HG02678 (cell line): ENCODE results near the gene UBALD1.

Source experiments
- ATAC-seq: cut with Tn5 transposase; IDR thresholded peaks from one replicate; pipeline ENCODE4 v1.9.1; 2021; ENCODE audit warnings: mild to moderate bottlenecking, moderate library complexity; ENCODE audit not compliant: unreplicated experiment

UBALD1 gene

DNA sequence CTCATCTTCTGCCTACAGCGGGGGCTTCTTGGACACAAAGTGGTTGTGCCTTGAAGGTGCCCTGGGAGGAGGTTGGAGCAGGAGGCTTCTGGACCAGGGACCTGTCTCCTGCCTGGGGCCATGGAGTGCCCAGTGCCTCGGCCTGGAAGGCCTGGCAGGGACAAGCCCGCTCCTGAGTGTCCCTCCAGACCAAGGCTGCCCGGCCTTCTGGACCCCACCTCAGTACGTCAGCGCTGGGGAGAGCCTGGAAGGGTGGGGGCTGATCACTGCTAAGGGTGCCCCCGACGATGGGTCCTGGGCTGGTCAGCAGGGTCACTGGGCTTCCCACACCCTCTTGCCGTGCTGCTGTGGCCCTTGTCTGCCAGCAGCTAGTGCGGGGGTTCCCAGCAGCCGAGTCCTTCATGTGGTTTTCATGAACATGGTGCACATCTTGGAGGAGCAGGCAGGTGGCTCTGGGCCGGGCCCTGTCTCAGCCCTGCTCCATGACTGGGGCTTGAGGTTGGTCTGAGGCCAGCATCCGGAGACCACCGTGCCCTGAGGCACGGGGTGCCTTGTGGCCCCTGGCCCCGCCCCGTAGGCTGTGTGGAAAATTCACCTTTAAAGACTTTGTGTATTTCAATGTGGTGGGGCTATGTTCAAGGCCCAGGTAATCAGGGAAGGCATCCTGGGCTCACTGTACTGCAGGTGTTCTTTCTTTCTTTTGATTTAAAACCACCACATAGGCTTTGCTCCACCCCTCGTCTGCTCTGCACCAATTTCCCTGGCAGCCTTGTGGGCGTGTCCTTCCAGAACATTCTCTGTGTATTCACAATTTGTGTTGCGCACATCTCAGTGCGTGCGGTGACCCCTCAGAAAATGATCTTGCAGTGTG is 32.3 kb upstream of the UBALD1 start:
- no peak for ATAC-seq

- ATAC-seq: no peak
Measured at GRCh38 chr16:4641895-4642294, 27.2 kb upstream of the UBALD1 start.

GRCh38 chr16:4641306-4641687 is 26.6 kb upstream of the UBALD1 start:
- no peak for ATAC-seq

DNA sequence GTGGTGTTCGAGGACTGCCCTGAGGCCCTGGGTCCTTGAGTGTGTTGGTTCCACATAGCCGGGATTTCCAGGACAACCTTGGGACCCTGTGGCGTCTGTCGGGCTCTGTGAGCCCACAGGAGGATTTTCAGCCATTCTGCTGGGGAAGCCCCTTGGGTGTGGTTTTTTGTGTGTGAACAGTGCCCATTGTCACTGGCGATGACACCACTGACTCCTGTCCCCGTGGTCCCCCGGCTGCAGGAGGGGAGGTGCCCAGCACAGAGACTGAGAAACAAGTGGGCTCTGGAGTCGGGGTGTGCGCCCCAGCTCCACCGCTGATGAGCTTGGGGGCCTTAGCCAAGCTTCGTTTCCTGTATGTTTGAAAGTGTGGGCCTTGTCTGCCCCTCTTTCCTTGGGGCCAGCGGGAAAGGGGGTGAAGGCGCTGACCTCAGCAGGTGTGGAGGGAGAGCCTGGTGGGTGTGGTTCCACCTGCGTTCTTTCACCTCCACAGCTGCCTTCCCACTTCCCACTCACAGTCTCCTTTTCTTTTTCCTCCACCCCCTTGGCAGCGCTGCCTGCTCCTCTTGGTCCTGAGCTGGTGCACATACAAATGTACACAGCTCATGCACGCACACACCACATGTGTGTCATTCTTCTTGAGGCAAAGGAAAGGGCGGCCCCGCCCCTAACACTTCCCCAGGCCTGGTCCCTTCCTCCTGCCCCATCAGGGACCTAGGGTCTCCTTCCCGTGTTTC is 26.1 kb upstream of the UBALD1 start:
- ATAC-seq: no peak

- ATAC-seq: no peak
Measured at GRCh38 chr16:4639899-4640509, 25.3 kb upstream of the UBALD1 start.

- no peak for ATAC-seq
Measured at GRCh38 chr16:4637501-4638166, 22.9 kb upstream of the UBALD1 start.

DNA sequence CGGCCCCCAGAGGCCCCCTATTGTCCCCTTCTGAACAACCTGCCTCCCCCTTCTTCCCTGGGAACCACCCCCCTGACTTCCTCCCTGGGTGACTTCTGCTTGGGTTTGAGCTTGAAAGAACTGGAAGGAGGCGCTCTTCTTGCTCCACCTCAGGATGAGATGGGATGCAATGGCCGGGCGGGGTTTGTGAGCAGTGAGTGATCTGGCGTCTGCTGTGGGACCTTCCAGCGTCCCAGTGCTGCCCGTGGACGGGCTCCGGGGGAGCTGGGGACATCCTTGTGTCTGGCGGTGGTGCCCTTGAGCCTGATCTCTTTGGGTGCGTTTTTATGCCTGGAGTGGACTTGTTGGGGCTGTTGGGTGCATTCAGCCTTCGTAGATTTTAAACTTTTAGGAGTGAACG is 21.5 kb upstream of the UBALD1 start:
- no peak for ATAC-seq

- no peak for ATAC-seq
Measured at GRCh38 chr16:4634768-4635167, 20.1 kb upstream of the UBALD1 start.

- ATAC-seq: no peak
Measured at GRCh38 chr16:4633910-4634635, 19.4 kb upstream of the UBALD1 start.

- ATAC-seq: no peak
Measured at GRCh38 chr16:4631444-4631843, 16.8 kb upstream of the UBALD1 start.

DNA sequence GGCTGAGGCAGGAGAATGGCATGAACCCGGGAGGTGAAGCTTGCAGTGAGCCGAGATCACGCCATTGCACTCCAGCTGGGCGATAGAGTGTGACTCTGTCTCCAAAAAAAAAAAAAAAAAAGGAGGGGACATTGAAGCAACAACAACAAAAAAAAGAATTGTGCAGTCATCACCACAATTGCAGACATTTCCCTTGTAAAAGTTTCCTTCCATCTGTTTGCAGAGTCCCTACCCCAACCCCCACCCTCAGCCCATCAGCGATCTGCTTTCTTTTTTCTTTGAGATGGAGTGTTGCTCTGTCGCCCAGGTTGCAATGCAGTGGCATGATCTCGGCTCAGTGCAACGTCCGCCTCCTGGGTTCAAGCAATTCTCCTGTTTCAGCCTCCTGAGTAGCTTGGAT is 13.6 kb upstream of the UBALD1 start:
- ATAC-seq: no peak

DNA sequence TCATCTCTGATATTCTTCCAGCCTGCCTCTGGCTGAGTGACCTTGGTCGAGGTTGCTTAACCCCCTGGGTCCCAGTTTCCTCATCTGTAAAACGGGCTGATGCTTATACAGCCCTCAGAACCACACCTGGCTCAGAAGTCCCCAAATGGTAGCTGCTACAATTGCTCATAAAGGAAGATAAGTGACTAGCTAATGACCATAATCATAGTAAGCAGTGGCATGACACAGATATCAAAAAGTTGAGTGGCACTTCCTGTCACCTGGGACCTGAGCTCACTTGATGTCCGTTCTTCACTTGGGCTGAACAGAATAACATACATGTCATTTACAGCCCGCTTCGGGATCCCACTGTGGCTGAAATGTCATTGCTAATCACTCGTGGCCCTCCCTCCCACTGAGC is 11.7 kb upstream of the UBALD1 start:
- no peak for ATAC-seq

GRCh38 chr16:4625560-4626159 is 11.0 kb upstream of the UBALD1 start:
- ATAC-seq: no peak

- peak; percentile 46 for ATAC-seq
Measured at GRCh38 chr16:4624827-4625559, 10.3 kb upstream of the UBALD1 start.

- peak; percentile 79 for ATAC-seq
Measured at GRCh38 chr16:4624015-4624826, 9.5 kb upstream of the UBALD1 start, which contains the start of gene MGRN1. MGRN1 (plus strand) TSS chr16:4624826; CDS start chr16:4624961, 135 bp downstream.

DNA sequence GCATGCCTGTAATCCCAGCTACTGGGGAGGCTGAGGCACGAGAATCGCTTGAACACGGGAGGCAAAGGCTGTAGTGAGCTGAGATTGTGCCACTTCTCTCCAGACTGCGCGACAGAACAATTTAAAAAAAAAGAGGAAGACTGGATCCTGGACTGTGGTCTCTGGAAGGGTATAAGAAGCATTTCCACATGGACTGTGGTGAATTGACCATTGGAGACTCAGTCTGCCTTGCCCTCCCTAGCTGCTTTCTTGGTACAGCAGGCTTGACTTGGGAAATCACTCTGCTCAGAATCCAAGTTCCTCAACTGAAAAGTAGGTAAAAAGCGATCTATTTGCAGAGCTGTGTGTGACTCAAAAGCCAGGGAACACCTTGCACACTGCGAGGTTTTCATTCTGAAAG is 8.9 kb upstream of the UBALD1 start:
- no peak for ATAC-seq

DNA sequence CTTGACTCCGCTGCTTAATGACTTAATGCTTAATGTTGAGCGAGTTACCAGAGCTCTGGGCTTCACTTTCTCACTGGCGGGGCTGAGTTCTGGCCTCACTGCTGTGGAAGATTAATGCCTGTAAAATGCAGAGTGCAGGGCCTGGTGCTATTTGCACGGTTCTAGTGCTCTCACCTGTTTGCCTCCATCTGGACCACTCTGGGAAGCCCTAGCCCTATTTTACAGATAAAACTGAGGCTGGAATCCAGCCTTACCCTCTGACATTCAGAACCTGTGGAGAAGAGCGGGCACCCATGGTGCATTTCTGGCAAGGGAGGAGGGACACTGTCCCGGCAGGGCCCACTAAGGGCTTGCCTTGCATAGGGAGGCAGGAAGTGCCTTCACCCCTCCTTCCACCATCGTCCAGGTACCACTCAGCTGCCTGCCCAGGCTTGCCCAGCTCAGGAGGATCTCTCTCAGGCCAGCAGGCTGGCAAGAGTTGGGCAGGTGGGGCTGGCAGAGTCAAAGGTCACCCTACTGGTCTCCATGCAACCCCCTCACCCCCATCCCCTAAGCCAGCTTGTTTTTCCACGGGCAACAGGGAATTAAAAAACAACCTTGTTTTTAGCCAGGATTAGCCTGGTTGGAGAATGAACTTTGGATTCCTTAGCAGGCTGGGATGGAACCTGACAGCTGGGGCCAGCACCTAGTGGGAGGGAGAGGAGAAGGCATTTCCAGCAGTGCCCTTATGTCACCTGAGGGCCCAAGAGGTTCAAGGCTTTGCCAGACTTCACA is 4.1 kb upstream of the UBALD1 start:
- no peak for ATAC-seq

- ATAC-seq: no peak
Measured at GRCh38 chr16:4617880-4618279, 3.2 kb upstream of the UBALD1 start.
